HepG2 (cell line): ENCODE measurements around the gene ADCY6.

ENCODE experiments used
- CAMTA2 ChIP-seq: sonication (generic); formaldehyde crosslinking; IDR thresholded peaks from 2 replicates; pipeline ENCODE4 v1.4.0; 2020; ENCODE audit warnings: mild to moderate bottlenecking, missing genetic modification reagents, borderline replicate concordance
- CTCF ChIP-seq: sonication (generic); formaldehyde crosslinking; IDR thresholded peaks from 2 replicates; pipeline ENCODE4 v1.5.0; 2020; ENCODE audit warnings: mild to moderate bottlenecking, missing genetic modification reagents, moderate library complexity
- FOSL1 ChIP-seq: sonication (generic); formaldehyde crosslinking; IDR thresholded peaks from 2 replicates; pipeline ENCODE4 v1.9.0; 2021; ENCODE audit warnings: missing genetic modification reagents, borderline replicate concordance
- FOXO4 ChIP-seq: sonication (generic); formaldehyde crosslinking; conservative IDR thresholded peaks from 2 replicates; pipeline ENCODE4 v1.8.1; 2023; ENCODE audit warnings: missing genetic modification reagents
- POLR2A ChIP-seq, 2 experiments: IDR thresholded peaks; 2 replicates each; pipeline ENCODE4 v1.6.1; 2011; ENCODE audit warnings: low read depth in 2 of 2, low read length in 2 of 2, mild to moderate bottlenecking in 1 of 2, moderate library complexity in 1 of 2; ENCODE audit not compliant: insufficient read depth in 1 of 2
- SRF ChIP-seq: IDR thresholded peaks from 2 replicates; pipeline ENCODE4 v1.6.1; 2011; ENCODE audit warnings: mild to moderate bottlenecking, low read depth, low read length, moderate library complexity
- TBP ChIP-seq: sonication (generic); formaldehyde crosslinking; IDR thresholded peaks from 2 replicates; pipeline ENCODE4 v1.5.0; 2020; ENCODE audit warnings: missing genetic modification reagents
- TP53 ChIP-seq: sonication (generic); formaldehyde crosslinking; conservative IDR thresholded peaks from 2 replicates; pipeline ENCODE4 v1.4.0; 2020; ENCODE audit warnings: missing genetic modification reagents
- ZHX2 ChIP-seq, 2 experiments: sonication (generic) in 1 of 2; formaldehyde crosslinking in 1 of 2; IDR thresholded peaks; 2 replicates each; pipeline versions ENCODE4 v1.6.1 to v1.9.0; 2014 to 2022; ENCODE audit warnings: antibody characterized with exemption in 1 of 2, borderline replicate concordance in 1 of 2, inconsistent platforms in 1 of 2, low read depth in 1 of 2, missing genetic modification reagents in 1 of 2
- ZNF180 ChIP-seq: sonication (generic); formaldehyde crosslinking; IDR thresholded peaks from 2 replicates; pipeline ENCODE4 v1.4.0; 2020; ENCODE audit warnings: low read depth, missing genetic modification reagents, borderline replicate concordance
- ZNF232 ChIP-seq: sonication (generic); formaldehyde crosslinking; IDR thresholded peaks from 2 replicates; pipeline ENCODE4 v1.4.0; 2020; ENCODE audit warnings: missing genetic modification reagents, borderline replicate concordance
- ZNF281 ChIP-seq: sonication (generic); formaldehyde crosslinking; IDR thresholded peaks from 2 replicates; pipeline ENCODE4 v1.4.0; 2020; ENCODE audit warnings: missing genetic modification reagents, borderline replicate concordance
- ZNF609 ChIP-seq: sonication (generic); formaldehyde crosslinking; IDR thresholded peaks from 2 replicates; pipeline ENCODE4 v1.4.0; 2020; ENCODE audit warnings: mild to moderate bottlenecking, missing genetic modification reagents, borderline replicate concordance

- TF ChIP-seq TBP (CRISPR knock-in tag) (no peak), FOXO4 (CRISPR knock-in tag) (no peak), CAMTA2 (CRISPR knock-in tag) (no peak), TP53 (CRISPR knock-in tag) (no peak), ZNF180 (CRISPR knock-in tag) (no peak), FOSL1 (CRISPR knock-in tag) (no peak), POLR2A (IDR thresholded peaks at IDR 0.05; ENCODE audit: insufficient read depth in 1 of 2, low read depth in 2 of 2, low read length in 2 of 2) (no peak), SRF (no peak), ZNF609 (CRISPR knock-in tag) (no peak), ZHX2 (IDR thresholded peaks at IDR 0.05; ENCODE audit: low read depth) (no peak), ZHX2 (CRISPR knock-in tag; IDR thresholded peaks at IDR 0.05; ENCODE audit: borderline replicate concordance) (no peak), ZNF232 (no peak), CTCF (CRISPR knock-in tag) (no peak), ZNF281 (no peak)
Measured at GRCh38 chr12:48770756-48771155, 18.1 kb downstream of the ADCY6 start.
